GM18517 (cell line): Measurements from ENCODE around the gene DHRS7.
"Not testable (repeated sequence)": the region's sequence is repeated elsewhere in the genome, so short reads cannot be mapped to it uniquely, and the experiment has no call there.

Source experiments
- ATAC-seq: cut with Tn5 transposase; IDR thresholded peaks from one replicate; pipeline ENCODE4 v1.9.1; 2021; ENCODE audit warnings: mild to moderate bottlenecking, moderate library complexity; ENCODE audit not compliant: unreplicated experiment

The DHRS7 gene

GRCh38 chr14:60153991-60154390 lies 11.2 kb downstream of the DHRS7 start:
- ATAC-seq, result no peak

- ATAC-seq, result peak; percentile 96
Measured at GRCh38 chr14:60151715-60152114, 13.5 kb downstream of the DHRS7 start.

GRCh38 chr14:60134702-60135101 lies 30.5 kb downstream of the DHRS7 start:
- ATAC-seq, result no peak

- ATAC-seq, result no peak
Measured at GRCh38 chr14:60133487-60133886, 31.7 kb downstream of the DHRS7 start.

DNA sequence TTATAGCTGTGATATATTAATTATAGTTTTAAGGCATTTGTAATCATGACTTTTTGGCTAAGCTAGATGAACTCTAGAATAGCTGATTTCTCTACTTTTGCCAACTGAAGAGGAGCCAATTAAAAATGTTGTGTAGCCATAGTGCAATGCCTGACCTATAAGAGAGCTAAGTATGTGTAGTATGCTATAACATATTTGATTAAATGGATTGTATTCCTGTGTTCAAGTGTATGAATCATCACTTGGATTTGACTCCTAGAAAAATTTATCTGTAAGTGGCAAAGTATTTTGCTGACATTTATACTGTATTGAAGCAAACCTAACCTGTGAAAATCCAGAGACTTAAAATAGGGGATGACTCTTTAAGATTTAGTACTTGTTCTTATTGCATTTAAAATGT lies 39.3 kb downstream of the DHRS7 start:
- ATAC-seq, result no peak

DNA sequence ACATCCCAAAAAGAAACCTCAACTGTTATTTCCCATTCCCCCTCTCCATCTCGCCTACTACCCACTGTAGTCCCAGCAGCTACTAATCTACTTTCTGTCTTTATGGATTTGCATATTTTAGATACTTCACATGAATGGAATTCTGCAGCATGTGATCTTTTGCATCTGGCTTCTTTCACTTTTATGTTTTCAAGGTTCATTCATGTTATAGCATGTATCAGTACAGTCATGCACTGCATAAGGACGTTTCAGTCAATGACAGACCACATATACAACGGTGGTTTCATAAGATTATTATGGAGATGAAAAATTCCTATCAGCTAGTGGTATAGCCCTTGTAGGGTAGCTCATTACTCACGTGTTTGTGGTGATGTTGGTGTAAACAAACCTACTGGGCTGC lies 49.0 kb downstream of the DHRS7 start:
- ATAC-seq, result no peak

- ATAC-seq, result no peak
Measured at GRCh38 chr14:60114881-60115280, 50.3 kb downstream of the DHRS7 start.

- ATAC-seq, result no peak
Measured at GRCh38 chr14:60111732-60112131, 53.5 kb downstream of the DHRS7 start.

DNA sequence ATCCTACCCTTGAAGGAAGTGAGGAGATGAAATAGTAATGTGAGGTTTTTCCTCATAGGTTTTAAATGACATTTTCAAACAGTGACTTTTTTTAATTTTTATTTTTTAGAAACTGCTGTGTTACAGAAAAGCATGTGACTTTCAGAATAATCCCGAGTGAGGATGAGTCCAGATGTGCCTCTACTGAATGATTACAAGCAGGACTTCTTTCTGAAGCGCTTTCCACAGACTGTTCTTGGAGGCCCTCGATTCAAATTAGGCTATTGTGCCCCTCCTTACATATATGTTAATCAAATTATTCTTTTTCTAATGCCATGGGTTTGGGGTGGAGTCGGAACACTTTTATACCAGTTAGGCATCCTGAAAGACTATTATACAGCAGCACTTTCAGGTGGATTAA lies 57.7 kb downstream of the DHRS7 start:
- ATAC-seq, result no peak

DNA sequence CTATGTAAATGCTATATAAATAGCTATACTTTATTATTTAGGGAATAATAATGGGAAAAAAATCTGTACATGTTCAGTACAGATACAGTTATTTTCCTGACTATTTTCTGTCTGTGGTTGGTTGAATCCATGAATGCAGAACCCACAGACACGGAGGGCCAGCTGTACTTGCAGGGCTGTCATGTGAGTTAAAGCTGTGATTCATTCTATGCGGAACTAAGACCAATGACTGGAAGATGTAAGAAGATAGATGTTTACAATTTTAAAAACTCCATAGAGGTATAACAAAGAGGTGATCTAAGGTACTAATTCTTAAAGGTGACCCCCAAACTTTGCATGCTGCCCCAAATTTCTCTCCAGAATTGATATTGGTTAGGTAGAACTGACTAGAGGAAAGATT lies 58.9 kb downstream of the DHRS7 start:
- no peak for ATAC-seq

DNA sequence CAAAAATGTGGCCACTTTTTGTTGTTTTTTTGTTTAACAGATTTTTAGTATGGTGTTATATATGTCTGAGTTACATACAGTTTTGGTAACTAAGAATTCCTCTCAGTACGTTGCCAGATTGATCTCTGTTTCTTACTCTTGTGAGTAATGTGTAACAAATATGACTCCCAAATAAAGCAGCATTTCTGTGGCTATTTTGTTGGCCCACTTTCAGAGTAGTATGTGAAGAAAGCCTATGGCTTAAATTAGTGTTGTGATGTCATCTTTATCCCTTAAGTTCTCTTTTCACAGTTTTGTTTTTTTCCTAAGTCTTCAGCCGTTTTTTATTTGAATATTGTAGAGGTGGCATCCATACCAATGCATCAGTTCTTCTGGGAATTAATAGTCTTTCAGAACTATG lies 62.8 kb downstream of the DHRS7 start:
- ATAC-seq, result no peak

DNA sequence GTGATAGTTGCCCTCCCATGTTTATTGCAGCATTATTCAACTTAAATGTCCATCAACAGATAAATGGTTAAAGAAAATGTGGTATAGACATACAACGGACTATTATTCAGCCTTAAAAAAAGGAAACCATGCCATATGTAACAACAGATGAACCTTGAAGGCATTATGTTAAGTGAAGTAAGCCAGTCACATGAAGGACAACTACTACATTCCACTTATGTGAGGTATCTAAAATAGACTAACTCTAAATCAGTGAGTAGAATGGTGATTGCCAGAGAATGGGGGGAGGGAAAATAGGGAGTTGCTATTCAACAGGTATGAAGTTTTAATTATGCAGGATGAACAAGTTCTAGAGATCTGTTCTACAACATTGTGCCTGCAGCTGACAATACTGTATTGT lies 63.4 kb downstream of the DHRS7 start:
- ATAC-seq, result no peak

- not testable (repeated sequence) for ATAC-seq
Measured at GRCh38 chr14:60099855-60100254, 65.3 kb downstream of the DHRS7 start.

GRCh38 chr14:60097974-60098373 lies 67.2 kb downstream of the DHRS7 start:
- no peak for ATAC-seq

GRCh38 chr14:60095781-60096450 lies 69.3 kb downstream of the DHRS7 start:
- ATAC-seq, result no peak

- ATAC-seq, result no peak
Measured at GRCh38 chr14:60095231-60095630, 70.0 kb downstream of the DHRS7 start.

- no peak for ATAC-seq
Measured at GRCh38 chr14:60094306-60094897, 70.8 kb downstream of the DHRS7 start.
